Measurements from ENCODE around the gene SLC43A1. TPM values are rescaled to one million over a fixed set of nuclear protein-coding genes. Genes with fewer than 3 reads are reported as not detected.
"Not testable (repeated sequence)": the region's sequence is repeated elsewhere in the genome, so short reads cannot be mapped to it uniquely, and the experiment has no call there.

The SLC43A1 gene
- total RNA-seq, result 5.4 TPM
- long read RNA-seq, transcript SLC43A1-201 (15 exons, 2,598 nt), result major isoform, 11 of 25 reads
- long read RNA-seq, partial matches to known transcripts, result 1 of 25 reads
- long read RNA-seq, other reads (novel, unspliced or antisense), result 10 of 25 reads

GRCh38 chr11:57515332-57516060 lies at the start of gene SLC43A1:
Gene SLC43A1 (minus strand): TSS chr11:57515702. CDS start chr11:57514111, 1,591 bp downstream.
- DNase-seq, result peak; percentile 79
- ATAC-seq (ENCODE audit: poor library complexity), result peak; percentile 84
- intact Hi-C loops (cut with DNase I), result no loop called here

DNA sequence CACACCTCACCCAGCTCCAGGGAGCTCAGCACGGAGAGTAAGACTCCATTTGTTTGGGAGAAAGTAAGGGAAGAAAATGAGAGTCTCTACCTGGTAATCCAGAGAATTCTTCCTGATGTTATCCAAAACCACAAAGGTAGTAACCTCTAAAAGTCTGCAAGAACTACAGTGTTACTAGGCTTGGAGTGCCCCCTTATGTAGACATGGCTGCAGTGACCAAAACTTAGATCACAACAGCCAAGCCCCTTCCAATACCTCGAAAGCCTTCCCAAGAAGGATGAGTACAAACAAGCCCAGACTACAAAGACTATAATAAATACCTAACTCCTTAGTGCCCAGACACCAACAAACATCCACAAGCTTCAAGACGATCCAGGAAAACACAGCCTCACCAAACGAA lies 47.1 kb upstream of the SLC43A1 start:
- intact Hi-C loops (cut with DNase I), result no loop called here
- no peak for DNase-seq

GRCh38 chr11:57560146-57560545 lies 44.6 kb upstream of the SLC43A1 start:
- intact Hi-C loops (cut with DNase I), result no loop called here
- no peak for ATAC-seq (ENCODE audit: poor library complexity)
- no peak for DNase-seq

More for the DNA sequence above, 47.1 kb upstream of the SLC43A1 start:
- ATAC-seq (ENCODE audit: poor library complexity), result no peak

GRCh38 chr11:57556041-57556440 lies 40.5 kb upstream of the SLC43A1 start:
- ATAC-seq (ENCODE audit: poor library complexity) (no peak), DNase-seq (no peak)
- intact Hi-C loops (cut with DNase I), result no loop called here

DNA sequence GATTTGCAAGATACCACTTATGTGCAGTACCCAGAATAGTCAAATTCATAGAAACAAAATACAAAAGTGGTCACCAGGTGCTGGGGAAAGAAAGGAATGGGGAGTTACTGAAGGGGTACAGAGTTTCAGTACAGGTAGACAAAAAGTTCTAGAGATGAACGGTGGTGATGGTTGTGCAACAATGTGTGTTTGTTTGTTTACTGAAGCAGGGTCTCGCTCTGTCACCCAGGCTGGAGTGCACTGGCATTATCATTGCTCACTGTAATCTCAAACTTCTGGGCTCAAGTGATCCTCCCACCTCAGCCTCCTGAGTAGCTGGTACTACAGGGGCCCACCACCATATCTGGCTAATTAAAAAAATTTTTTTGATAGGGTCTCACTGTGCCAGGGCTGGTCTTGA lies 39.9 kb upstream of the SLC43A1 start:
- no peak for ATAC-seq (ENCODE audit: poor library complexity)
- intact Hi-C loops (cut with DNase I), result no loop called here
- DNase-seq, result no peak

DNA sequence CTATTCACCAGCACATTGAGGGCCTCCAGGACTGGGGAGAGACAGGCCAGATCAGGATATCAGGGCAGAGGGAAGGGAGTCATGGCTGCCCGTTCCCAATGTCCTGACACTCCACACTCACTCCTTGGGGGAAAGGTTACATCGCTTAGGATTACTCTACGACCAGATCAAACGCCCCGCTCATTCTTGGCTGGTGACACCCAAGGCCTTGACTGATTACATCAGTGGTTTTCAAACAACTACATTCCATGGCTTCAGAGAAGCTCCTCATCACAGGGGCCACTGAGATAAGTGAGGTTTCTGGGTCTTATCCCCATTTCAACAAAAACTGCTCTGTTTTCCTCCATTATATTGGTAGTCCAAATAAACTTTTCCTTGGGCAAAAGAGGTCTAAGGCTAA lies 37.0 kb upstream of the SLC43A1 start:
- intact Hi-C loops (cut with DNase I), result no loop called here
- ATAC-seq (ENCODE audit: poor library complexity), result no peak
- no peak for DNase-seq

DNA sequence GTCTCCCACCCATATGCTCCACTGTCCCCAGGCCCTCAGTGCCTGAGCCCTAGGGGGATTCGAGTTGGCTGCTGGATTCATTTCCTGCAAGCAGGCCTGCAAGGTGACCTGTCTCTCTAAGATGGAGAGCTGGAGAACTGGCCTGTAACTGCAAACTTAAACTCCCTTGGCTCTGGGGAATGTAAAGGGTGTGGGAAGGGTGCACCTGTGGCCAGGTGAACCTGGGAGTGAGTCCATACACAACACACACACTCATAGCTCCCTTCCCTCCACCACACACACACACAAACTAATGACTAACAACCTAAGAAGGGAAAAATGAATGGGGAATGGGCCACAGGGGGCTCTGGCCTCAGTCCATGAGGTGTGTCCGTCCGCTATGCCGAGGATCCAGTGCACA lies 36.4 kb upstream of the SLC43A1 start:
- no peak for ATAC-seq (ENCODE audit: poor library complexity)
- intact Hi-C loops (cut with DNase I), result no loop called here
- no peak for DNase-seq

- intact Hi-C loops (cut with DNase I), result no loop called here
- DNase-seq (no peak), ATAC-seq (ENCODE audit: poor library complexity) (no peak)
Observed at GRCh38 chr11:57549983-57550382, 34.5 kb upstream of the SLC43A1 start.

DNA sequence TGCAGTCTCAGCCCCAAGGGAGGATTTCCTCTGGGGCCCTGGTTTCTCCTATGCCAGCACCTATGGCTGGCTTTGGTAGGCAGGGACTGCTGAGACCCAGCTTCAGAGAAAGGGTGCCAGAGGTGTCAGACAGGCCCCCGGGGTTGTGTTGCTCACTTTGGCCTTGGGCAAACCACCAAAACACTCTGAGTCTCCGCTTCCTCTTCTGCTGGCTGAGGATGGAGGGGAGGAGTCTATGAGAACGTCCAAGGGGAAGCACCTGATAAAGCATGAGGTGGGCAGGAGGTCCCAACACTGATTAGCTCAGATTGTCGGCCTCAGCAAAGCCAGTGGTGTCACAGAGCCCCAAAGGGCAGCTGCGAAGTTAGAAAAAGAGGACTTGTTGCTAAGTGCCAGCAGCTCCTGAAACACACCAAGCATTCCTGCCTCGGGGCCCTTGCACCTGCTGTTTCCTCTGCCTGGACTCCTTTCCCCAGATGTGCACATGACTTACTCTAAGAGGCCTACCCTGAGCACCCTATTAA lies 32.4 kb upstream of the SLC43A1 start:
- no peak for ATAC-seq (ENCODE audit: poor library complexity)
- intact Hi-C loops (cut with DNase I), result no loop called here
- DNase-seq, result no peak

- DNase-seq, result no peak
- ATAC-seq (ENCODE audit: poor library complexity), result no peak
- intact Hi-C loops (cut with DNase I), result no loop called here
Observed at GRCh38 chr11:57546869-57547475, 31.5 kb upstream of the SLC43A1 start.

DNA sequence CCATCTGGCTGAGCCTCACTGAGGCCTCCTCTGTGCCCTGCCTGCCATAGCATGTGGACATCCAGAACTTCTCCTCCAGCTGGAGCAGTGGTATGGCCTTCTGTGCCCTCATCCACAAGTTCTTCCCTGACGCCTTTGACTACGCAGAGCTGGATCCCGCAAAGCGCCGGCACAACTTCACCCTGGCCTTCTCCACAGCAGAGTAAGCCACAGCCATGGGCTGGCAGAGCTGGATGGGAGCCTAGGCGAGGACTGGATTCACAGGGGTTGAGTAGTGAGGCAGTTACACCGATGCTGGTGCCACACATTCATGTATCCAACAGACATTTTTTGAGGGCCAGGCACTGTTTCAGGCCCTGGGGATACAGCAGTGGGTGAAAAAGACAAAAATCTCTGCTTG lies 30.9 kb upstream of the SLC43A1 start:
- ATAC-seq (ENCODE audit: poor library complexity) (no peak), DNase-seq (no peak)
- intact Hi-C loops (cut with DNase I), result no loop called here

DNA sequence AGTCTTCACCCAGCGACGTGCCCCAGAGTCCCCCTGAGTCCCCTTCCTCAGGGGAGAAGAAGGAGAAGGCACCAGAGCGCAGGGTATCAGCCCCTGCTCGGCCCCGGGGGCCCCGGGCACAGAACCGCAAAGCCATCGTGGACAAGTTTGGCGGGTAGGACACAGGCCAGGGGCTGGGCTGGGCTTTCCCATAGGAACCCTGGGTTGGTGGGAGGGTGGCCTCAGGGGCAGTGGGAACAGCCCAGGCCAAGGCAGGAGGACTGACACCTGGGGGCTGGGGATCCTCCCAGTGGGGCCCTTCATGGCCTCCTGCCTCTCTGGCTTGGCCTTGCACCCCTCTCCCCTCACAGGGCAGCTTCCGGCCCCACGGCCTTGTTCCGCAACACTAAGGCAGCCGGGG lies 30.4 kb upstream of the SLC43A1 start:
- intact Hi-C loops (cut with DNase I), result no loop called here
- DNase-seq (no peak), ATAC-seq (ENCODE audit: poor library complexity) (no peak)

DNA sequence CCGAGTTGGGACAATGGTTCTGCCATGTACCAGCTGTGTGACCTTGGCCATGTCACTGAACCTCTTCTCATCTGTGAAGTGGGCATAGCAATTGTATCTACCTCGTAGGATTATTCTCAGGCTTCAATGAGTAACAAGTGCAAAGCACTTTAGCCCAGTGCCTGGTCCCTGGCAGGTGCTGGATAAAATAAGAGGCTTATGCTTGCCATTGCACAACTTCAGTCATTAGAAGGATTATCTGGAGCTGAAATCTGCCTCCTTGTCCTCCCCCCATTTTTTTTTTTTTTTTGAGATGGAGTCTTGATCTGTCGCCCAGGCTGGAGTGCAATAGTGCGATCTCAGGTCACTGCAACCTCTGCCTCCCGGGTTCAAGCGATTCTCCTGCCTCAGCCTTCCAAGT lies 29.1 kb upstream of the SLC43A1 start:
- intact Hi-C loops (cut with DNase I), result no loop called here
- DNase-seq, result no peak
- ATAC-seq (ENCODE audit: poor library complexity), result no peak

DNA sequence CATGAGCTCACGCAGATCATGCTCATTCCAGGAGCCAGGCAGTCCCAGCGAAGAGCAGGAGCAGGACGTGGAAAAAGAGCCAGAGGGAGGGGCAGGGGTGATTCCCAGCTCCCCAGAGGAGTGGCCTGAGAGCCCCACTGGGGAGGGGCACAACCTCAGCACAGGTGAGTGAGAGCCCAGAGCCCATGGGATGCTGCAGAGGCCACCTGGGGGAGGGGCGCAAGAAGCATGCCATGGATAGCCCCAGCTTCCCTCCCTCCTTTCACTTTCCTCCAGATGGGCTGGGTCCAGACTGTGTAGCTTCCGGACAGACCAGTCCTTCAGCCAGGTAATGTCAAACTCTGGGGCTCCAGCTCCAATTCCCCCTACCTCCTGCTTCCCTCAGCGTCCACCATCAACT lies 28.1 kb upstream of the SLC43A1 start:
- ATAC-seq (ENCODE audit: poor library complexity) (no peak), DNase-seq (peak; percentile 6)
- intact Hi-C loops (cut with DNase I), result no loop called here

GRCh38 chr11:57542582-57542981 lies 27.1 kb upstream of the SLC43A1 start:
- DNase-seq, result peak; percentile 13
- no peak for ATAC-seq (ENCODE audit: poor library complexity)
- intact Hi-C loops (cut with DNase I), result no loop called here

DNA sequence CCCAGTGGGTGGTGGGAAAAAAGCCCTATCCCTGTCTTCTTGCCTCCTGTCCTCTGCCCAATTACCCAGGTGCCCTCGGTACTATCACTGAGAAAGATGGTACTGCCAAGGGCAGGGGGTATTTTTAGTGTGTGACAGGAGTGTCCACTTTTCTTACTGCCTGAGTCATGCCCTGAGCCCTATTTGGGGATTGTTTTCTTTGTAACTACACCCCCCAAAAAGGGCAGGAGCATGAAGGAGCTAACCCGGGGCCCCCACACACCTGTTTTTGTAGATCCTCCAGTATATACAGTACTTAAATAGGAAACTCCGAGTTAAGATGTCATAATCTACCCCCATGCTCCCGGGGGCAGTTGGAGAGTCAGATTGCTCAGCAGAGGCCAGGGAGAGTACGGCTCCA lies 25.7 kb upstream of the SLC43A1 start:
- peak; percentile 57 for ATAC-seq (ENCODE audit: poor library complexity)
- intact Hi-C loops (cut with DNase I), result no loop called here
- peak; percentile 26 for DNase-seq

- intact Hi-C loops (cut with DNase I), result no loop called here
- ATAC-seq (ENCODE audit: poor library complexity) (no peak), DNase-seq (no peak)
Observed at GRCh38 chr11:57539342-57539741, 23.8 kb upstream of the SLC43A1 start.

GRCh38 chr11:57536947-57537619 lies 21.6 kb upstream of the SLC43A1 start, which contains the start of gene SMTNL1:
Gene SMTNL1 (plus strand): TSS chr11:57537595. CDS start chr11:57542643, 5,048 bp downstream.
- intact Hi-C loops (cut with DNase I), result no loop called here
- no peak for DNase-seq
- no peak for ATAC-seq (ENCODE audit: poor library complexity)

DNA sequence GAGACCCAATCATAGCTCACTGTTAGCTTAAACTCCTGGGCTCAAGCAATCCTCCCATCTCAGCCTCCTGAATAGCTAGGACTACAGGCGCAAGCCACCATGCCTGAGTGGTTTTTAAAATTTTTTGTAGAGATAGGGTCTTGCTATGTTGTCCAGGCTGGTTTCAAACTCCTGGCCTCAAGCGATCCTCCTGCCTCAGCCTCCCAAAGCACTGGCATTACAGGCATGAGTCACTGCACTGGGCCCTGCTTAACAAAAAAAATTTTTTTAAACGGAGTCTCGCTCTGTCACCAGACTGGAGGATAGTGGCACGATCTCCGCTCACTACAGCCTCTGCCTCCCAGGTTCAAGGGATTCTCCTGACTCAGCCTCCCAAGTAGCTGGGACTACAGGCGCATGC lies 18.9 kb upstream of the SLC43A1 start:
- intact Hi-C loops (cut with DNase I); DNase-seq; ATAC-seq (ENCODE audit: poor library complexity): not testable (repeated sequence)

Measured in Right ventricle myocardium superior (tissue), 1 donor.